Measurements from ENCODE around the gene OXTR.

The OXTR gene

GRCh38 chr3:8769088-8769822 is at the start of gene OXTR:
OXTR (minus strand) TSS chr3:8769613; CDS start chr3:8768187, 1,426 bp downstream.
- H3K4me3 ChIP-seq (ENCODE audit: low read depth in 1 of 2, low read length in 2 of 2): peak within 1 kb of the TSS in 1 of 2 donors; percentile 35
- peaks cover under 1% of the 10 kb centered on the region for H3K4me1 ChIP-seq (ENCODE audit: insufficient read depth, low read length)
- H3K36me3 ChIP-seq (ENCODE audit: insufficient read depth, low read length): no peaks in the 10 kb centered on the region
- H3K27ac ChIP-seq (ENCODE audit: low read depth, low read length): no peak within 1 kb of the TSS
- H3K9ac ChIP-seq (ENCODE audit: low read length): no peak within 1 kb of the TSS
- no peaks in the 10 kb centered on the region for H3K9me3 ChIP-seq (ENCODE audit: low read length)
- H3K27me3 ChIP-seq (ENCODE audit: control insufficient read depth in 1 of 2, insufficient read depth in 2 of 2, low read length in 2 of 2): peaks cover 8 to 32% of the 10 kb centered on the region in 2 donors

GRCh38 chr3:8817486-8817885 is 48.1 kb upstream of the OXTR start:
- Histone ChIP-seq H3K9me3 (ENCODE audit: low read length) (peaks cover 9% of the 10 kb centered on the region), H3K27me3 (ENCODE audit: control insufficient read depth in 1 of 2, insufficient read depth in 2 of 2, low read length in 2 of 2) (no peaks in the 10 kb centered on the region), H3K4me3 (ENCODE audit: low read depth in 1 of 2, low read length in 2 of 2) (no peak overlapping the region), H3K27ac (ENCODE audit: low read depth, low read length) (no peak overlapping the region), H3K4me1 (ENCODE audit: insufficient read depth, low read length) (no peaks in the 10 kb centered on the region), H3K36me3 (ENCODE audit: insufficient read depth, low read length) (no peaks in the 10 kb centered on the region), H3K9ac (ENCODE audit: low read length) (no peak overlapping the region)

- H3K9me3 ChIP-seq (ENCODE audit: low read length): peaks cover 9% of the 10 kb centered on the region
- H3K9ac ChIP-seq (ENCODE audit: low read length): no peak overlapping the region
- H3K27ac ChIP-seq (ENCODE audit: low read depth, low read length): no peak overlapping the region
- H3K36me3 ChIP-seq (ENCODE audit: insufficient read depth, low read length): no peaks in the 10 kb centered on the region
- H3K4me1 ChIP-seq (ENCODE audit: insufficient read depth, low read length): no peaks in the 10 kb centered on the region
- H3K27me3 ChIP-seq (ENCODE audit: control insufficient read depth in 1 of 2, insufficient read depth in 2 of 2, low read length in 2 of 2): no peaks in the 10 kb centered on the region
- H3K4me3 ChIP-seq (ENCODE audit: low read depth in 1 of 2, low read length in 2 of 2): no peak overlapping the region
These were observed 46.7 kb upstream of the OXTR start for GRCh38 chr3:8816106-8816505.

- Histone ChIP-seq H3K9ac (ENCODE audit: low read length) (no peak overlapping the region), H3K36me3 (ENCODE audit: insufficient read depth, low read length) (no peaks in the 10 kb centered on the region), H3K27me3 (ENCODE audit: control insufficient read depth in 1 of 2, insufficient read depth in 2 of 2, low read length in 2 of 2) (no peaks in the 10 kb centered on the region), H3K9me3 (ENCODE audit: low read length) (no peaks in the 10 kb centered on the region), H3K4me3 (ENCODE audit: low read depth in 1 of 2, low read length in 2 of 2) (no peak overlapping the region), H3K4me1 (ENCODE audit: insufficient read depth, low read length) (no peaks in the 10 kb centered on the region), H3K27ac (ENCODE audit: low read depth, low read length) (no peak overlapping the region)
These were observed 44.0 kb upstream of the OXTR start for GRCh38 chr3:8813411-8813810.

GRCh38 chr3:8810561-8810960 is 41.1 kb upstream of the OXTR start:
- Histone ChIP-seq H3K27me3 (ENCODE audit: control insufficient read depth in 1 of 2, insufficient read depth in 2 of 2, low read length in 2 of 2) (no peaks in the 10 kb centered on the region), H3K9ac (ENCODE audit: low read length) (no peak overlapping the region), H3K4me1 (ENCODE audit: insufficient read depth, low read length) (no peaks in the 10 kb centered on the region), H3K27ac (ENCODE audit: low read depth, low read length) (no peak overlapping the region), H3K4me3 (ENCODE audit: low read depth in 1 of 2, low read length in 2 of 2) (no peak overlapping the region), H3K36me3 (ENCODE audit: insufficient read depth, low read length) (no peaks in the 10 kb centered on the region), H3K9me3 (ENCODE audit: low read length) (no peaks in the 10 kb centered on the region)

GRCh38 chr3:8805774-8806173 is 36.4 kb upstream of the OXTR start:
- no peaks in the 10 kb centered on the region for H3K36me3 ChIP-seq (ENCODE audit: insufficient read depth, low read length)
- H3K4me1 ChIP-seq (ENCODE audit: insufficient read depth, low read length): no peaks in the 10 kb centered on the region
- H3K4me3 ChIP-seq (ENCODE audit: low read depth in 1 of 2, low read length in 2 of 2): no peak overlapping the region
- H3K27ac ChIP-seq (ENCODE audit: low read depth, low read length): no peak overlapping the region
- no peaks in the 10 kb centered on the region for H3K9me3 ChIP-seq (ENCODE audit: low read length)
- H3K9ac ChIP-seq (ENCODE audit: low read length): no peak overlapping the region
- no peaks in the 10 kb centered on the region for H3K27me3 ChIP-seq (ENCODE audit: control insufficient read depth in 1 of 2, insufficient read depth in 2 of 2, low read length in 2 of 2)

GRCh38 chr3:8802256-8802655 is 32.8 kb upstream of the OXTR start:
- Histone ChIP-seq H3K36me3 (ENCODE audit: insufficient read depth, low read length) (no peaks in the 10 kb centered on the region), H3K9me3 (ENCODE audit: low read length) (no peaks in the 10 kb centered on the region), H3K9ac (ENCODE audit: low read length) (no peak overlapping the region), H3K27me3 (ENCODE audit: control insufficient read depth in 1 of 2, insufficient read depth in 2 of 2, low read length in 2 of 2) (no peaks in the 10 kb centered on the region), H3K4me1 (ENCODE audit: insufficient read depth, low read length) (no peaks in the 10 kb centered on the region), H3K27ac (ENCODE audit: low read depth, low read length) (no peak overlapping the region), H3K4me3 (ENCODE audit: low read depth in 1 of 2, low read length in 2 of 2) (no peak overlapping the region)

GRCh38 chr3:8800016-8800415 is 30.6 kb upstream of the OXTR start:
- Histone ChIP-seq H3K27ac (ENCODE audit: low read depth, low read length) (no peak overlapping the region), H3K9me3 (ENCODE audit: low read length) (no peaks in the 10 kb centered on the region), H3K27me3 (ENCODE audit: control insufficient read depth in 1 of 2, insufficient read depth in 2 of 2, low read length in 2 of 2) (no peaks in the 10 kb centered on the region), H3K4me3 (ENCODE audit: low read depth in 1 of 2, low read length in 2 of 2) (no peak overlapping the region), H3K9ac (ENCODE audit: low read length) (no peak overlapping the region), H3K4me1 (ENCODE audit: insufficient read depth, low read length) (no peaks in the 10 kb centered on the region), H3K36me3 (ENCODE audit: insufficient read depth, low read length) (no peaks in the 10 kb centered on the region)

GRCh38 chr3:8794247-8794646 is 24.8 kb upstream of the OXTR start:
- Histone ChIP-seq H3K27me3 (ENCODE audit: control insufficient read depth in 1 of 2, insufficient read depth in 2 of 2, low read length in 2 of 2) (no peaks in the 10 kb centered on the region), H3K9me3 (ENCODE audit: low read length) (no peaks in the 10 kb centered on the region), H3K9ac (ENCODE audit: low read length) (no peak overlapping the region), H3K4me3 (ENCODE audit: low read depth in 1 of 2, low read length in 2 of 2) (no peak overlapping the region), H3K36me3 (ENCODE audit: insufficient read depth, low read length) (no peaks in the 10 kb centered on the region), H3K27ac (ENCODE audit: low read depth, low read length) (no peak overlapping the region), H3K4me1 (ENCODE audit: insufficient read depth, low read length) (no peaks in the 10 kb centered on the region)

- H3K27me3 ChIP-seq (ENCODE audit: control insufficient read depth in 1 of 2, insufficient read depth in 2 of 2, low read length in 2 of 2): no peaks in the 10 kb centered on the region
- no peaks in the 10 kb centered on the region for H3K4me1 ChIP-seq (ENCODE audit: insufficient read depth, low read length)
- H3K9ac ChIP-seq (ENCODE audit: low read length): no peak overlapping the region
- H3K27ac ChIP-seq (ENCODE audit: low read depth, low read length): no peak overlapping the region
- no peaks in the 10 kb centered on the region for H3K36me3 ChIP-seq (ENCODE audit: insufficient read depth, low read length)
- H3K4me3 ChIP-seq (ENCODE audit: low read depth in 1 of 2, low read length in 2 of 2): no peak overlapping the region
- H3K9me3 ChIP-seq (ENCODE audit: low read length): no peaks in the 10 kb centered on the region
These were observed 23.8 kb upstream of the OXTR start for GRCh38 chr3:8793242-8793641.

- Histone ChIP-seq H3K36me3 (ENCODE audit: insufficient read depth, low read length) (no peaks in the 10 kb centered on the region), H3K9me3 (ENCODE audit: low read length) (no peaks in the 10 kb centered on the region), H3K9ac (ENCODE audit: low read length) (no peak overlapping the region), H3K27me3 (ENCODE audit: control insufficient read depth in 1 of 2, insufficient read depth in 2 of 2, low read length in 2 of 2) (no peaks in the 10 kb centered on the region), H3K4me3 (ENCODE audit: low read depth in 1 of 2, low read length in 2 of 2) (no peak overlapping the region), H3K4me1 (ENCODE audit: insufficient read depth, low read length) (no peaks in the 10 kb centered on the region), H3K27ac (ENCODE audit: low read depth, low read length) (no peak overlapping the region)
These were observed 21.1 kb upstream of the OXTR start for GRCh38 chr3:8790529-8790928.

Data from muscle layer of colon (tissue), 2 donors.